ENCODE data around the gene VTCN1. TPM values are rescaled to one million over a fixed set of nuclear protein-coding genes. Genes with fewer than 3 reads are reported as not detected.

The VTCN1 gene
- total RNA-seq, 1 experiment from 2014 or later: not detected

GRCh38 chr1:117122330-117123025 is 88.2 kb downstream of the VTCN1 start (continued):
- no peak for TF ChIP-seq ZSCAN18 (CRISPR knock-in tag; IDR thresholded peaks at IDR 0.05)
- TF ChIP-seq, protein P1, sequence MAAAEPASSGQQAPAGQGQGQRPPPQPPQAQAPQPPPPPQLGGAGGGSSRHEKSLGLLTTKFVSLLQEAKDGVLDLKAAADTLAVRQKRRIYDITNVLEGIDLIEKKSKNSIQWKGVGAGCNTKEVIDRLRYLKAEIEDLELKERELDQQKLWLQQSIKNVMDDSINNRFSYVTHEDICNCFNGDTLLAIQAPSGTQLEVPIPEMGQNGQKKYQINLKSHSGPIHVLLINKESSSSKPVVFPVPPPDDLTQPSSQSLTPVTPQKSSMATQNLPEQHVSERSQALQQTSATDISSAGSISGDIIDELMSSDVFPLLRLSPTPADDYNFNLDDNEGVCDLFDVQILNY (CRISPR knock-in tag; IDR thresholded peaks at IDR 0.05): no peak
- peak; percentile 14; the same call in 1 of the 2 replicates for TF ChIP-seq FOXK1 (CRISPR knock-in tag; IDR thresholded peaks at IDR 0.05)

GRCh38 chr1:117121589-117122329 is 89.0 kb downstream of the VTCN1 start, which contains the start of gene TRIM45:
Gene TRIM45 (minus strand): TSS chr1:117121749. CDS start chr1:117121201, 548 bp downstream.
- DNase-seq (ENCODE audit: low spot score) (peak; percentile 92), ATAC-seq (peak; percentile 95)
- H3K4me1 Mint-ChIP-seq: peaks cover 13% of the 10 kb centered on the region
- peak within 1 kb of the TSS; percentile 80 for H3K4me3 Mint-ChIP-seq
- ChIA-PET POLR2A (interaction anchor here (1.0 kb wide), 2 partner anchors 61 to 163 kb away, joined by 4 to 5 read pairs; partner anchors contain the start of gene TTF2), CTCF (interaction anchor here (0.6 to 5.3 kb wide), 7 partner anchors 11 to 164 kb away, joined by 3 to 63 read pairs (median 4); partner anchors contain the start of gene TTF2)
- peaks cover 13% of the 10 kb centered on the region for H3K36me3 Mint-ChIP-seq
- peak within 1 kb of the TSS; percentile 83; the same call in 1 of the 2 replicates for H3K27ac Mint-ChIP-seq
- no peaks in the 10 kb centered on the region for H3K9me3 Mint-ChIP-seq
- no peaks in the 10 kb centered on the region for H3K27me3 Mint-ChIP-seq (ENCODE audit: low read depth)
- TF ChIP-seq NR3C1 (CRISPR knock-in tag; conservative IDR thresholded peaks at IDR 0.05; ENCODE audit: low read depth): no peak
- TF ChIP-seq, protein P2, sequence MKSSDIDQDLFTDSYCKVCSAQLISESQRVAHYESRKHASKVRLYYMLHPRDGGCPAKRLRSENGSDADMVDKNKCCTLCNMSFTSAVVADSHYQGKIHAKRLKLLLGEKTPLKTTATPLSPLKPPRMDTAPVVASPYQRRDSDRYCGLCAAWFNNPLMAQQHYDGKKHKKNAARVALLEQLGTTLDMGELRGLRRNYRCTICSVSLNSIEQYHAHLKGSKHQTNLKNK (CRISPR knock-in tag; IDR thresholded peaks at IDR 0.05): no peak
- no peak for TF ChIP-seq ZSCAN18 (CRISPR knock-in tag; IDR thresholded peaks at IDR 0.05)
- no peak for TF ChIP-seq MXD4 (CRISPR knock-in tag; IDR thresholded peaks at IDR 0.05; ENCODE audit: borderline replicate concordance)
- TF ChIP-seq ZNF219 (CRISPR knock-in tag; IDR thresholded peaks at IDR 0.05; ENCODE audit: borderline replicate concordance): 0 out of 2 replicates have a peak, but pooled peaks have one; percentile 25
- no peak for TF ChIP-seq SOX15 (CRISPR knock-in tag; IDR thresholded peaks at IDR 0.05)
- no peak for TF ChIP-seq GRHL2 (CRISPR knock-in tag; IDR thresholded peaks at IDR 0.05; ENCODE audit: insufficient replicate concordance, severe bottlenecking)
- TF ChIP-seq ATF3 (CRISPR knock-in tag; conservative IDR thresholded peaks at IDR 0.05): no peak
- TF ChIP-seq FOXP1 (CRISPR knock-in tag; IDR thresholded peaks at IDR 0.05; ENCODE audit: borderline replicate concordance): peak; percentile 72; the same call in 1 of the 2 replicates
- TF ChIP-seq, protein P3, sequence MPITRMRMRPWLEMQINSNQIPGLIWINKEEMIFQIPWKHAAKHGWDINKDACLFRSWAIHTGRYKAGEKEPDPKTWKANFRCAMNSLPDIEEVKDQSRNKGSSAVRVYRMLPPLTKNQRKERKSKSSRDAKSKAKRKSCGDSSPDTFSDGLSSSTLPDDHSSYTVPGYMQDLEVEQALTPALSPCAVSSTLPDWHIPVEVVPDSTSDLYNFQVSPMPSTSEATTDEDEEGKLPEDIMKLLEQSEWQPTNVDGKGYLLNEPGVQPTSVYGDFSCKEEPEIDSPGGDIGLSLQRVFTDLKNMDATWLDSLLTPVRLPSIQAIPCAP (CRISPR knock-in tag; IDR thresholded peaks at IDR 0.05): 0 out of 2 replicates have a peak, but pooled peaks have one; percentile 29
- peak; percentile 86 for TF ChIP-seq HMGXB4 (CRISPR knock-in tag; IDR thresholded peaks at IDR 0.05)
- no peak for TF ChIP-seq IRF2 (CRISPR knock-in tag; IDR thresholded peaks at IDR 0.05; ENCODE audit: borderline replicate concordance, low read depth)
- no peak for TF ChIP-seq ESRRA (CRISPR knock-in tag; IDR thresholded peaks at IDR 0.05; ENCODE audit: borderline replicate concordance)
- no peak for TF ChIP-seq EMX1 (CRISPR knock-in tag; IDR thresholded peaks at IDR 0.05)
- TF ChIP-seq ZNF232 (CRISPR knock-in tag; IDR thresholded peaks at IDR 0.05): no peak
- TF ChIP-seq GABPB1 (CRISPR knock-in tag; IDR thresholded peaks at IDR 0.05): no peak
- TF ChIP-seq CREM (CRISPR knock-in tag; IDR thresholded peaks at IDR 0.05): no peak
- no peak for TF ChIP-seq HMGA2 (CRISPR knock-in tag; IDR thresholded peaks at IDR 0.05)
- TF ChIP-seq ZNF281 (CRISPR knock-in tag; IDR thresholded peaks at IDR 0.05): no peak
- TF ChIP-seq NR2C2 (CRISPR knock-in tag; IDR thresholded peaks at IDR 0.05): no peak
- no peak for TF ChIP-seq TCF7 (CRISPR knock-in tag; IDR thresholded peaks at IDR 0.05; ENCODE audit: low read depth)
- TF ChIP-seq GTF2I (CRISPR knock-in tag; conservative IDR thresholded peaks at IDR 0.05): no peak

All from WTC11 (cell line).